Measurements from ENCODE around the gene HECTD1.

Gene HECTD1

GRCh38 chr14:31159682-31160296, 47.8 kb downstream of the HECTD1 start:
- no peak for DNase-seq (ENCODE audit: low read depth in 4 of 4, low spot score in 1 of 4)

GRCh38 chr14:31154956-31155355, 52.6 kb downstream of the HECTD1 start:
- DNase-seq (ENCODE audit: low read depth in 4 of 4, low spot score in 1 of 4) = no peak

GRCh38 chr14:31142455-31143087, 65.0 kb downstream of the HECTD1 start:
- DNase-seq (ENCODE audit: low read depth in 4 of 4, low spot score in 1 of 4) = no peak

- DNase-seq (ENCODE audit: low read depth in 4 of 4, low spot score in 1 of 4) = no peak
These were observed 68.2 kb downstream of the HECTD1 start for GRCh38 chr14:31139301-31139847.

- no peak for DNase-seq (ENCODE audit: low read depth in 4 of 4, low spot score in 1 of 4)
These were observed 69.3 kb downstream of the HECTD1 start for GRCh38 chr14:31138301-31138700.

- no peak for DNase-seq (ENCODE audit: low read depth in 4 of 4, low spot score in 1 of 4)
These were observed 70.2 kb downstream of the HECTD1 start for GRCh38 chr14:31137214-31137889.

GRCh38 chr14:31133133-31133532, 74.5 kb downstream of the HECTD1 start:
- DNase-seq (ENCODE audit: low read depth in 4 of 4, low spot score in 1 of 4) = no peak

GRCh38 chr14:31128601-31129526, 78.7 kb downstream of the HECTD1 start:
- no peak for DNase-seq (ENCODE audit: low read depth in 4 of 4, low spot score in 1 of 4)

GRCh38 chr14:31127690-31128089, 79.9 kb downstream of the HECTD1 start:
- no peak for DNase-seq (ENCODE audit: low read depth in 4 of 4, low spot score in 1 of 4)

GRCh38 chr14:31126680-31127079, 80.9 kb downstream of the HECTD1 start:
- no peak for DNase-seq (ENCODE audit: low read depth in 4 of 4, low spot score in 1 of 4)

- DNase-seq (ENCODE audit: low read depth in 4 of 4, low spot score in 1 of 4) = no peak
These were observed 82.4 kb downstream of the HECTD1 start for GRCh38 chr14:31125231-31125630.

- no peak for DNase-seq (ENCODE audit: low read depth in 4 of 4, low spot score in 1 of 4)
These were observed 83.4 kb downstream of the HECTD1 start for GRCh38 chr14:31124197-31124596.

GRCh38 chr14:31122921-31123320, 84.7 kb downstream of the HECTD1 start:
- DNase-seq (ENCODE audit: low read depth in 4 of 4, low spot score in 1 of 4) = no peak

- no peak for DNase-seq (ENCODE audit: low read depth in 4 of 4, low spot score in 1 of 4)
These were observed 85.4 kb downstream of the HECTD1 start for GRCh38 chr14:31122098-31122611.

GRCh38 chr14:31118892-31119291, 88.7 kb downstream of the HECTD1 start:
- DNase-seq (ENCODE audit: low read depth in 4 of 4, low spot score in 1 of 4) = no peak

GRCh38 chr14:31113794-31114193, 93.8 kb downstream of the HECTD1 start:
- DNase-seq (ENCODE audit: low read depth in 4 of 4, low spot score in 1 of 4) = no peak

- DNase-seq (ENCODE audit: low read depth in 4 of 4, low spot score in 1 of 4) = no peak
These were observed 96.7 kb downstream of the HECTD1 start for GRCh38 chr14:31110872-31111271.

- no peak for DNase-seq (ENCODE audit: low read depth in 4 of 4, low spot score in 1 of 4)
These were observed 98.3 kb downstream of the HECTD1 start for GRCh38 chr14:31109257-31109656.

- no peak for DNase-seq (ENCODE audit: low read depth in 4 of 4, low spot score in 1 of 4)
These were observed 100.8 kb downstream of the HECTD1 start for GRCh38 chr14:31106768-31107167.

GRCh38 chr14:31097081-31097480, 110.5 kb downstream of the HECTD1 start:
- no peak for DNase-seq (ENCODE audit: low read depth in 4 of 4, low spot score in 1 of 4)

- no peak for DNase-seq (ENCODE audit: low read depth in 4 of 4, low spot score in 1 of 4)
These were observed 111.3 kb downstream of the HECTD1 start for GRCh38 chr14:31096255-31096654.

Measured in stimulated activated CD4-positive, alpha-beta T cell treated with anti-CD3 and anti-CD28 coated beads, Interleukin-1b, Interleukin-23, amount 100 ng/mL, for 24 hours (primary cell).